H9 (cell line): ENCODE measurements around the gene ADORA1. TPM values are rescaled to one million over a fixed set of nuclear protein-coding genes. Genes with fewer than 3 reads are reported as not detected.

Source experiments
- DNase-seq: peaks from one replicate; pipeline ENCODE4 v3.0.0-alpha.2; 2017
- H2AFZ ChIP-seq: one replicate; pipeline ENCODE4 v1.6.1; 2013; ENCODE audit warnings: mild to moderate bottlenecking, low read length, control low read depth, moderate library complexity
- H2AK5ac ChIP-seq: 2 replicates; pipeline ENCODE4 v1.6.1; 2013; ENCODE audit warnings: low read length, control low read depth, mixed read lengths; ENCODE audit not compliant: insufficient read length
- H2BK120ac ChIP-seq: one replicate; pipeline ENCODE4 v1.6.1; 2013; ENCODE audit warnings: low read depth, mild to moderate bottlenecking, low read length, control low read depth, inconsistent platforms; ENCODE audit not compliant: poor library complexity, severe bottlenecking
- H2BK12ac ChIP-seq: 2 replicates; pipeline ENCODE4 v1.6.1; 2013; ENCODE audit warnings: low read length, control low read depth, mixed read lengths, low read depth; ENCODE audit not compliant: insufficient read length
- H2BK15ac ChIP-seq: 2 replicates; pipeline ENCODE4 v1.6.1; 2013; ENCODE audit warnings: low read depth, low read length, control low read depth
- H2BK20ac ChIP-seq: one replicate; pipeline ENCODE4 v1.6.1; 2013; ENCODE audit warnings: low read depth, mild to moderate bottlenecking, low read length, control low read depth, inconsistent platforms; ENCODE audit not compliant: poor library complexity, severe bottlenecking
- H2BK5ac ChIP-seq: 2 replicates; pipeline ENCODE4 v1.6.1; 2013; ENCODE audit warnings: low read length, control low read depth, mixed read lengths; ENCODE audit not compliant: insufficient read length
- H3K14ac ChIP-seq: 2 replicates; pipeline ENCODE4 v1.6.1; 2013; ENCODE audit warnings: low read length, control low read depth; ENCODE audit not compliant: insufficient read depth
- H3K18ac ChIP-seq: 2 replicates; pipeline ENCODE4 v1.6.1; 2013; ENCODE audit warnings: low read depth, mild to moderate bottlenecking, mixed read lengths, low read length, control low read depth; ENCODE audit not compliant: insufficient read length
- H3K23ac ChIP-seq: 2 replicates; pipeline ENCODE4 v1.6.1; 2013; ENCODE audit warnings: low read length, control low read depth, mixed read lengths, low read depth; ENCODE audit not compliant: insufficient read length
- H3K23me2 ChIP-seq: 2 replicates; pipeline ENCODE4 v1.6.1; 2013; ENCODE audit warnings: low read depth, mild to moderate bottlenecking, mixed read lengths, low read length, control low read depth; ENCODE audit not compliant: insufficient read length, poor library complexity, severe bottlenecking
- H3K27ac ChIP-seq: 2 replicates; pipeline ENCODE4 v1.5.1; 2013; ENCODE audit warnings: low read length, control low read depth, mixed read lengths, low read depth; ENCODE audit not compliant: insufficient read length
- H3K27me3 ChIP-seq: 2 replicates; pipeline ENCODE4 v1.6.1; 2013; ENCODE audit warnings: low read length, control low read depth, inconsistent platforms; ENCODE audit not compliant: insufficient read depth
- H3K4ac ChIP-seq: 2 replicates; pipeline ENCODE4 v1.6.1; 2013; ENCODE audit warnings: low read depth, mild to moderate bottlenecking, control low read depth, inconsistent platforms, low read length, moderate library complexity
- H3K4me1 ChIP-seq: 2 replicates; pipeline ENCODE4 v1.6.1; 2013; ENCODE audit warnings: low read length, control low read depth, inconsistent platforms; ENCODE audit not compliant: insufficient read depth
- H3K4me2 ChIP-seq: 2 replicates; pipeline ENCODE4 v1.6.1; 2013; ENCODE audit warnings: low read length, control low read depth, mixed read lengths; ENCODE audit not compliant: insufficient read length, insufficient read depth
- H3K56ac ChIP-seq: 2 replicates; pipeline ENCODE4 v1.6.1; 2013; ENCODE audit warnings: low read depth, mild to moderate bottlenecking, mixed read lengths, low read length, control low read depth; ENCODE audit not compliant: insufficient read length
- H3K79me1 ChIP-seq: 2 replicates; pipeline ENCODE4 v1.6.1; 2013; ENCODE audit warnings: low read depth, mild to moderate bottlenecking, moderate library complexity, low read length, control low read depth, inconsistent platforms; ENCODE audit not compliant: insufficient read depth, poor library complexity, severe bottlenecking
- H3K79me2 ChIP-seq: 2 replicates; pipeline ENCODE4 v1.6.1; 2013; ENCODE audit warnings: low read length, control low read depth, inconsistent platforms; ENCODE audit not compliant: insufficient read depth
- H3K9ac ChIP-seq: 2 replicates; pipeline ENCODE4 v1.6.1; 2013; ENCODE audit warnings: low read length, control low read depth, mixed read lengths; ENCODE audit not compliant: insufficient read length; ENCODE audit errors: extremely low read depth
- H3K9me3 ChIP-seq: one replicate; pipeline ENCODE4 v1.6.1; 2013; ENCODE audit warnings: low read depth, low read length, inconsistent platforms; ENCODE audit not compliant: control insufficient read depth
- H3T11ph ChIP-seq: one replicate; pipeline ENCODE4 v1.6.1; 2013; ENCODE audit warnings: mild to moderate bottlenecking, low read length, control low read depth, inconsistent platforms
- H4K20me1 ChIP-seq: one replicate; pipeline ENCODE4 v1.6.1; 2013; ENCODE audit not compliant: control insufficient read depth, insufficient read length, insufficient read depth
- H4K5ac ChIP-seq: 2 replicates; pipeline ENCODE4 v1.6.1; 2013; ENCODE audit warnings: low read depth, mild to moderate bottlenecking, mixed read lengths, low read length, control low read depth; ENCODE audit not compliant: insufficient read length
- H4K8ac ChIP-seq: replicated peaks from 2 replicates; pipeline ENCODE4 v1.6.1; 2013; ENCODE audit warnings: low read length, control low read depth, mixed read lengths, low read depth; ENCODE audit not compliant: insufficient read length
- H4K91ac ChIP-seq: 2 replicates; pipeline ENCODE4 v1.6.1; 2013; ENCODE audit warnings: low read depth, mild to moderate bottlenecking, moderate library complexity, mixed read lengths, low read length, control low read depth; ENCODE audit not compliant: insufficient read length
- H3K27ac Mint-ChIP-seq, 3 experiments: 2 replicates in 2 of 3; 3 replicates in 1 of 3; pipeline ENCODE4 v1.8.0; 2020 to 2021; ENCODE audit warnings: mixed read lengths in 3 of 3, mild to moderate bottlenecking in 1 of 3, moderate library complexity in 1 of 3
- H3K27me3 Mint-ChIP-seq: 2 replicates; pipeline ENCODE4 v1.8.0; 2021; ENCODE audit warnings: low read depth, mild to moderate bottlenecking, moderate library complexity, mixed read lengths
- H3K36me3 Mint-ChIP-seq, 3 experiments: 2 replicates in 2 of 3; 3 replicates in 1 of 3; pipeline ENCODE4 v1.8.0; 2020 to 2021; ENCODE audit warnings: low read depth in 3 of 3, mixed read lengths in 3 of 3; ENCODE audit not compliant: insufficient read depth in 1 of 3
- H3K4me1 Mint-ChIP-seq, 2 experiments: 2 replicates each; pipeline ENCODE4 v1.8.0; 2020; ENCODE audit warnings: mixed read lengths in 2 of 2
- H3K4me3 Mint-ChIP-seq, 2 experiments: 2 replicates in 1 of 2; 3 replicates in 1 of 2; pipeline ENCODE4 v1.8.0; 2020 to 2021; ENCODE audit warnings: mild to moderate bottlenecking in 2 of 2, mixed read lengths in 2 of 2, moderate library complexity in 1 of 2
- H3K9me3 Mint-ChIP-seq, 2 experiments: 2 replicates in 1 of 2; 3 replicates in 1 of 2; pipeline ENCODE4 v1.8.0; 2020; ENCODE audit warnings: mild to moderate bottlenecking in 2 of 2, mixed read lengths in 2 of 2, moderate library complexity in 1 of 2
- CTCF ChIP-seq: fragments of 200-600 bp; sonication (generic); conservative IDR thresholded peaks from 3 replicates; pipeline ENCODE4 v1.8.0; 2021; ENCODE audit warnings: antibody characterized with exemption, mild to moderate bottlenecking
- total RNA-seq: library from RNA; stranded (reverse); gene quantifications from 2 replicates; pipeline ENCODE4 v1.2.1, GENCODE V29; 2021

Gene ADORA1
- total RNA-seq, 1 experiment from 2014 or later = 1.3 TPM

- Mint-ChIP-seq H3K4me1 (no peaks in the 10 kb centered on the region), H3K9me3 (peaks cover 23 to 32% of the 10 kb centered on the region in 2 experiments), H3K27me3 (peaks cover 13% of the 10 kb centered on the region), H3K4me3 (no peak overlapping the region), H3K27ac (no peak overlapping the region), H3K36me3 (peaks cover 10 to 21% (median 11%) of the 10 kb centered on the region in 3 experiments; a peak in 6 of 7 replicates)
- no peaks in the 10 kb centered on the region for H3K27me3 ChIP-seq
- H4K5ac ChIP-seq = no peak overlapping the region
- H2AFZ ChIP-seq = no peak overlapping the region
- no peak for TF ChIP-seq CTCF
- no peaks in the 10 kb centered on the region for H3K79me1 ChIP-seq
- no peak overlapping the region for H4K8ac ChIP-seq
- H3T11ph ChIP-seq = no peak overlapping the region
- no peak overlapping the region for H3K27ac ChIP-seq
- no peaks in the 10 kb centered on the region for H3K79me2 ChIP-seq
- H2BK120ac ChIP-seq = no peak overlapping the region
- no peak overlapping the region for H2BK20ac ChIP-seq
- no peak overlapping the region for H2BK15ac ChIP-seq
- no peak for DNase-seq
- no peak overlapping the region for H4K91ac ChIP-seq
- no peak overlapping the region for H3K56ac ChIP-seq
- H3K4ac ChIP-seq = no peak overlapping the region
- no peak overlapping the region for H3K23ac ChIP-seq
- no peaks in the 10 kb centered on the region for H3K9me3 ChIP-seq
- no peak overlapping the region for H2BK12ac ChIP-seq
- no peak overlapping the region for H2AK5ac ChIP-seq
- no peak overlapping the region for H3K18ac ChIP-seq
- H3K14ac ChIP-seq = no peak overlapping the region
- H3K23me2 ChIP-seq = no peaks in the 10 kb centered on the region
- H3K9ac ChIP-seq = no peak overlapping the region
- H4K20me1 ChIP-seq = no peaks in the 10 kb centered on the region
- H3K4me2 ChIP-seq = no peak overlapping the region
- H3K4me1 ChIP-seq = no peaks in the 10 kb centered on the region
- H2BK5ac ChIP-seq = no peak overlapping the region
These were observed 31.0 kb upstream of the ADORA1 start for GRCh38 chr1:203096566-203096965.
